ENCODE results near the gene ACSBG1. TPM values are rescaled to one million over a fixed set of nuclear protein-coding genes. Genes with fewer than 3 reads are reported as not detected.

The ACSBG1 gene
- total and polyA plus RNA-seq, 2 of the 8 experiments (the other 6 are each of a cell fraction or from before 2014, with no cell fraction given) = 5.4 to 7.1 TPM

- no peaks in the 10 kb centered on the region for H3K79me1 ChIP-seq (ENCODE audit: low read depth, low read length)
- H3K36me3 ChIP-seq (ENCODE audit: control insufficient read depth in 2 of 4, insufficient read depth in 4 of 4, low read length in 3 of 4) = no peaks in the 10 kb centered on the region
- no peak overlapping the region for H2BK20ac ChIP-seq (ENCODE audit: low read length)
- no peak overlapping the region for H3K4me2 ChIP-seq (ENCODE audit: insufficient read depth in 1 of 2, low read depth in 2 of 2, low read length in 2 of 2)
- no peak overlapping the region for H2AK5ac ChIP-seq (ENCODE audit: low read depth, low read length)
- H3K4me1 ChIP-seq (replicated peaks in 1 of 4; ENCODE audit: control insufficient read depth in 3 of 4, insufficient read depth in 4 of 4, low read length in 3 of 4) = no peaks in the 10 kb centered on the region
- no peaks in the 10 kb centered on the region for H3K79me2 ChIP-seq (ENCODE audit: control insufficient read depth in 1 of 2, insufficient read depth in 2 of 2, low read length in 2 of 2)
- H4K5ac ChIP-seq (ENCODE audit: insufficient read length, low read depth, low read length) = no peak overlapping the region
- ChIA-PET POLR2A (ENCODE audit: partially characterized antibody) (interaction anchor here (0.8 kb wide), 1 partner anchor 17 kb away, joined by 4 read pairs; no protein-coding TSS in a partner anchor), CTCF (ENCODE audit: partially characterized antibody) (interaction anchor here (0.6 to 8.4 kb wide), 12 partner anchors 6 to 214 kb away, joined by 3 to 96 read pairs (median 6); no protein-coding TSS in a partner anchor)
- H3K23me2 ChIP-seq (ENCODE audit: low read depth, low read length) = no peaks in the 10 kb centered on the region
- H2BK12ac ChIP-seq (ENCODE audit: low read depth, low read length) = no peak overlapping the region
- H2AFZ ChIP-seq (ENCODE audit: low read length) = no peak overlapping the region
- no peak overlapping the region for H2BK15ac ChIP-seq (ENCODE audit: low read length)
- no peak overlapping the region for H3K56ac ChIP-seq (replicated peaks; ENCODE audit: insufficient read length, low read depth, low read length)
- no peak overlapping the region for H2BK5ac ChIP-seq (ENCODE audit: low read depth, low read length)
- TF ChIP-seq CBX8 (IDR thresholded peaks at IDR 0.05; ENCODE audit: borderline replicate concordance, low read depth, low read length) (no peak), EGR1 (IDR thresholded peaks at IDR 0.05; ENCODE audit: borderline replicate concordance, low read depth, low read length) (no peak), KDM4A (IDR thresholded peaks at IDR 0.05; ENCODE audit: low read depth, low read length, severe bottlenecking) (no peak), GABPA (IDR thresholded peaks at IDR 0.05; ENCODE audit: borderline replicate concordance, insufficient read depth, low read length) (no peak), SIX5 (IDR thresholded peaks at IDR 0.05; ENCODE audit: low read depth, low read length) (no peak), CREB1 (IDR thresholded peaks at IDR 0.05) (no peak), POLR2AphosphoS5 (IDR thresholded peaks at IDR 0.05; ENCODE audit: low read depth, low read length) (no peak)
- TF ChIP-seq, protein P1, sequence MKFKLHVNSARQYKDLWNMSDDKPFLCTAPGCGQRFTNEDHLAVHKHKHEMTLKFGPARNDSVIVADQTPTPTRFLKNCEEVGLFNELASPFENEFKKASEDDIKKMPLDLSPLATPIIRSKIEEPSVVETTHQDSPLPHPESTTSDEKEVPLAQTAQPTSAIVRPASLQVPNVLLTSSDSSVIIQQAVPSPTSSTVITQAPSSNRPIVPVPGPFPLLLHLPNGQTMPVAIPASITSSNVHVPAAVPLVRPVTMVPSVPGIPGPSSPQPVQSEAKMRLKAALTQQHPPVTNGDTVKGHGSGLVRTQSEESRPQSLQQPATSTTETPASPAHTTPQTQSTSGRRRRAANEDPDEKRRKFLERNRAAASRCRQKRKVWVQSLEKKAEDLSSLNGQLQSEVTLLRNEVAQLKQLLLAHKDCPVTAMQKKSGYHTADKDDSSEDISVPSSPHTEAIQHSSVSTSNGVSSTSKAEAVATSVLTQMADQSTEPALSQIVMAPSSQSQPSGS (IDR thresholded peaks at IDR 0.05; ENCODE audit: low read length) = no peak
- 81% methylated on average over 10 of the region's 10 CpGs; no CpG with 5 or more reads in 1 of the 2 experiments for WGBS, 2 experiments (ENCODE audit: extremely low coverage in 1 of 2, insufficient coverage in 1 of 2, insufficient read length in 1 of 2, insufficient replicate concordance in 2 of 2, low coverage in 1 of 2, low lambda C conversion rate in 2 of 2, missing lambda C conversion rate in 1 of 2)
- FAIRE-seq (no peak), DNase-seq (ENCODE audit: low read depth in 1 of 2, low spot score in 2 of 2) (peak in 1 of 2 experiments; percentile 33)
- no peaks in the 10 kb centered on the region for H3K27me3 ChIP-seq (replicated peaks in 1 of 4; ENCODE audit: control insufficient read depth in 3 of 4, extremely low read depth in 1 of 4, insufficient read depth in 3 of 4, low read length in 3 of 4)
- no peaks in the 10 kb centered on the region for H4K20me1 ChIP-seq (replicated peaks in 1 of 2; ENCODE audit: control insufficient read depth in 1 of 2, insufficient read depth in 2 of 2, low read length in 2 of 2)
- no peak overlapping the region for H3K4ac ChIP-seq (replicated peaks; ENCODE audit: insufficient read length, low read depth, low read length)
- no peak overlapping the region for H3K23ac ChIP-seq (ENCODE audit: insufficient read length)
- H3K9ac ChIP-seq (replicated peaks in 1 of 4; ENCODE audit: extremely low read depth in 1 of 4, low read depth in 3 of 4, low read length in 3 of 4) = no peak overlapping the region
- H3K9me3 ChIP-seq (ENCODE audit: insufficient read depth in 2 of 2, low read depth in 1 of 2, low read length in 1 of 2) = no peaks in the 10 kb centered on the region
- no peak overlapping the region for H3K14ac ChIP-seq (ENCODE audit: insufficient read length)
- no peak overlapping the region for H2BK120ac ChIP-seq (replicated peaks; ENCODE audit: low read depth, low read length)
- no peak overlapping the region for H4K8ac ChIP-seq (ENCODE audit: extremely low read depth, insufficient read depth, low read length)
- H4K91ac ChIP-seq (replicated peaks; ENCODE audit: insufficient read length, low read length) = no peak overlapping the region
- H3K27ac ChIP-seq (ENCODE audit: low read depth, low read length) = no peak overlapping the region
- H3K4me3 ChIP-seq (ENCODE audit: extremely low read depth in 1 of 4, insufficient read depth in 2 of 4, low read depth in 3 of 4, low read length in 4 of 4) = no peak overlapping the region
- H3K18ac ChIP-seq (ENCODE audit: extremely low read depth, low read length) = no peak overlapping the region
Measured at GRCh38 chr15:78201281-78202190, 32.8 kb downstream of the ACSBG1 start.

All from H1 (cell line).